ENCODE results near the gene IL1RAPL1. TPM values are rescaled to one million over a fixed set of nuclear protein-coding genes. Genes with fewer than 3 reads are reported as not detected.

Gene IL1RAPL1
- total RNA-seq, 1 donor from 2014 or later: not detected

GRCh38 chrX:29634516-29634915, 1047.3 kb downstream of the IL1RAPL1 start:
- DNase-seq (ENCODE audit: low read depth): no peak

GRCh38 chrX:29636331-29636730, 1049.1 kb downstream of the IL1RAPL1 start:
- no peak for DNase-seq (ENCODE audit: low read depth)

- DNase-seq (ENCODE audit: low read depth): no peak
Observed at GRCh38 chrX:29640106-29640505, 1052.9 kb downstream of the IL1RAPL1 start.

- no peak for DNase-seq (ENCODE audit: low read depth)
Observed at GRCh38 chrX:29641461-29641860, 1054.2 kb downstream of the IL1RAPL1 start.

GRCh38 chrX:29643181-29643580, 1055.9 kb downstream of the IL1RAPL1 start:
- DNase-seq (ENCODE audit: low read depth): no peak

GRCh38 chrX:29648161-29648560, 1060.9 kb downstream of the IL1RAPL1 start:
- DNase-seq (ENCODE audit: low read depth): peak; percentile 64

- peak; percentile 41 for DNase-seq (ENCODE audit: low read depth)
Observed at GRCh38 chrX:29652484-29652883, 1065.2 kb downstream of the IL1RAPL1 start.

GRCh38 chrX:29653721-29654120, 1066.5 kb downstream of the IL1RAPL1 start:
- DNase-seq (ENCODE audit: low read depth): no peak

GRCh38 chrX:29659911-29660310, 1072.7 kb downstream of the IL1RAPL1 start:
- no peak for DNase-seq (ENCODE audit: low read depth)

- DNase-seq (ENCODE audit: low read depth): no peak
Observed at GRCh38 chrX:29661290-29661689, 1074.0 kb downstream of the IL1RAPL1 start.

GRCh38 chrX:29662101-29662500, 1074.9 kb downstream of the IL1RAPL1 start:
- peak; percentile 6 for DNase-seq (ENCODE audit: low read depth)

GRCh38 chrX:29662759-29663503, 1075.7 kb downstream of the IL1RAPL1 start:
- peak; percentile 56 for DNase-seq (ENCODE audit: low read depth)

- DNase-seq (ENCODE audit: low read depth): no peak
Observed at GRCh38 chrX:29665532-29665931, 1078.3 kb downstream of the IL1RAPL1 start.

- no peak for DNase-seq (ENCODE audit: low read depth)
Observed at GRCh38 chrX:29666366-29666765, 1079.1 kb downstream of the IL1RAPL1 start.

- DNase-seq (ENCODE audit: low read depth): no peak
Observed at GRCh38 chrX:29671421-29671820, 1084.2 kb downstream of the IL1RAPL1 start.

- peak; percentile 38 for DNase-seq (ENCODE audit: low read depth)
Observed at GRCh38 chrX:29687687-29688086, 1100.4 kb downstream of the IL1RAPL1 start.

- DNase-seq (ENCODE audit: low read depth): peak; percentile 6
Observed at GRCh38 chrX:29690061-29690460, 1102.8 kb downstream of the IL1RAPL1 start.

GRCh38 chrX:29691044-29691443, 1103.8 kb downstream of the IL1RAPL1 start:
- no peak for DNase-seq (ENCODE audit: low read depth)

- no peak for DNase-seq (ENCODE audit: low read depth)
Observed at GRCh38 chrX:29693912-29694311, 1106.7 kb downstream of the IL1RAPL1 start.

GRCh38 chrX:29699239-29699638, 1112.0 kb downstream of the IL1RAPL1 start:
- peak; percentile 3 for DNase-seq (ENCODE audit: low read depth)

GRCh38 chrX:29707088-29707487, 1119.8 kb downstream of the IL1RAPL1 start:
- DNase-seq (ENCODE audit: low read depth): no peak

- DNase-seq (ENCODE audit: low read depth): no peak
Observed at GRCh38 chrX:29721152-29721551, 1133.9 kb downstream of the IL1RAPL1 start.

- no peak for DNase-seq (ENCODE audit: low read depth)
Observed at GRCh38 chrX:29724316-29724715, 1137.1 kb downstream of the IL1RAPL1 start.

Measured in myocyte (in vitro differentiated cells).